VCaP (cell line): ENCODE data around the gene CLCA2.

Source experiments
- H3K27ac ChIP-seq: fragments of 450-650 bp; 2 replicates; pipeline ENCODE4 v1.5.1; 2017
- TF ChIP-seq, protein P1 (sequence below): fragments of 450-650 bp; conservative IDR thresholded peaks from 2 replicates; pipeline ENCODE4 v1.5.1; 2017; ENCODE audit warnings: mild to moderate bottlenecking, moderate library complexity

CLCA2 gene

GRCh38 chr1:86387916-86388627 lies 35.9 kb upstream of the CLCA2 start:
- TF ChIP-seq, protein P1, sequence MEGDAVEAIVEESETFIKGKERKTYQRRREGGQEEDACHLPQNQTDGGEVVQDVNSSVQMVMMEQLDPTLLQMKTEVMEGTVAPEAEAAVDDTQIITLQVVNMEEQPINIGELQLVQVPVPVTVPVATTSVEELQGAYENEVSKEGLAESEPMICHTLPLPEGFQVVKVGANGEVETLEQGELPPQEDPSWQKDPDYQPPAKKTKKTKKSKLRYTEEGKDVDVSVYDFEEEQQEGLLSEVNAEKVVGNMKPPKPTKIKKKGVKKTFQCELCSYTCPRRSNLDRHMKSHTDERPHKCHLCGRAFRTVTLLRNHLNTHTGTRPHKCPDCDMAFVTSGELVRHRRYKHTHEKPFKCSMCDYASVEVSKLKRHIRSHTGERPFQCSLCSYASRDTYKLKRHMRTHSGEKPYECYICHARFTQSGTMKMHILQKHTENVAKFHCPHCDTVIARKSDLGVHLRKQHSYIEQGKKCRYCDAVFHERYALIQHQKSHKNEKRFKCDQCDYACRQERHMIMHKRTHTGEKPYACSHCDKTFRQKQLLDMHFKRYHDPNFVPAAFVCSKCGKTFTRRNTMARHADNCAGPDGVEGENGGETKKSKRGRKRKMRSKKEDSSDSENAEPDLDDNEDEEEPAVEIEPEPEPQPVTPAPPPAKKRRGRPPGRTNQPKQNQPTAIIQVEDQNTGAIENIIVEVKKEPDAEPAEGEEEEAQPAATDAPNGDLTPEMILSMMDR = no peak
- H3K27ac ChIP-seq = no peak overlapping the region

DNA sequence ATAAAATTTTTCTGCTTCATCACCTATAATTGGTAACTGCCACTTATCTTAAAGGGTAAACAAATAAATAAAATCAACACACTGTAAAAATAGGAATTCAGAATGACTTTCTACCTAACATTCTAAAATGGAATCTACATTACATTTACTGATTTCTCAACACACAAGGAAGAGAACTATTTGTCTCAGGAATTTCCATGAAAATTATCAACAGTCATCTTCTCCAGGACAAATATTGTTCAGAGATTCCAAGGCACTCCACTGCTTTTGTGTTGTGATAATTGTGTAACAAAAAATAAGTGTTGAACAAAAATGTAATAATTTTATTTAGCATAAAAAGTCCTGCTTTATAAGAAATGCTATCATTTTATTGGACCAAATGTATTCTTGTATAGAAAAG lies 35.2 kb upstream of the CLCA2 start:
- H3K27ac ChIP-seq = no peak overlapping the region
- TF ChIP-seq, protein P1 = no peak

GRCh38 chr1:86389307-86389706 lies 34.7 kb upstream of the CLCA2 start:
- H3K27ac ChIP-seq = no peak overlapping the region
- TF ChIP-seq, protein P1 = no peak

- no peak overlapping the region for H3K27ac ChIP-seq
- TF ChIP-seq, protein P1 = no peak
These were observed 29.6 kb upstream of the CLCA2 start for GRCh38 chr1:86394416-86394815.

- peak within 1 kb of the TSS; percentile 73 for H3K27ac ChIP-seq
- TF ChIP-seq, protein P1 = no peak
These were observed 28.0 kb upstream of the CLCA2 start, which contains the start of gene ODF2L for GRCh38 chr1:86395751-86396497. Gene ODF2L (minus strand): TSS chr1:86396323. CDS start chr1:86387027, 9,296 bp downstream.

DNA sequence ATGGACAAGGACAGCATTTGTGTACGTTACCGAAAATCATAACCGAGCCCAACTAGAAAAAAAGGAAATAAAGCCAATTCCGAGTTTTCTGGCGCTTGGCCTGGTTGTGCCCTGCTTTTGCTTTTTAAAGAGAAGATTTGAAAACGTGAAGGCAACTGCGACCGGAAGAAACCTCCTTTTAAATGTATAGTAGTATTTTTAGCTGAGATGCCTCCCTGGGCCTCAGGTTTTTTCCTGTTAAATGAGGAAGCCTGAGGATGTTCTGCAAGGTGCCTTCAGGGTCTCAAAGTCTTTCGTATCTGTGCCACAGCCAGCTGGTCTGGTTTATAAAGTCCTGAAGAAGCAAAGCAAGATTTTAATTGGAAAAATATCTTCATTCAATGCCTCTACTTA lies 27.5 kb upstream of the CLCA2 start:
- TF ChIP-seq, protein P1 = no peak
- H3K27ac ChIP-seq = peak overlapping the region; percentile 73

DNA sequence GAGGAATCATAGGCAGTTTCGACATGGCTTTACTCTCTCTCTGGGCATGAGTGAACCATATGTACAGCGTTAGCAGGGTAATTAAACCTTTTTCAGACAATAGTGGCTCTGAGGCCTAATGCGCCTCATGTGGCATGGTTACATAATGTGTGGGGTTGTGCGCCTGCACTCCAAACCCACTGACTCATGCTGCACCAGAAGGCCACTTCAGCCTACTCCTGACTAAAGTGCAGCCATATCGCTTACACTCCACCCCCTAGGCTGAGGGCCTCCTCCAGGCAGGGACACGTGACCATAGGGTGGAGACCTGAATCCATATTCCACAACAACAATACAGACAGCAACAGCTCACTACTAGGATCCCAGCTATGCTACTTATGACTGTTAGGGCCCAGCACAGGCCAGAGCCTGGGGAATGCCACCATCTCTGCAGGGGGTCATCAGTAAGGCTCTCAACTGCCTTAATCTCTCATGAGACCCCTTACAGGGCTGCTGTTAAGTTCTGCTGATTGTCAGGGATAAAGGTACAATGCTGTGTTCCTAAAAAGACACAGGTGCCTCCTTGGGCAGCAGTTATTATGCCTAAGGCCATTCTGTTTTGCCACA lies 14.5 kb upstream of the CLCA2 start:
- H3K27ac ChIP-seq = no peak overlapping the region
- TF ChIP-seq, protein P1 = no peak
